Measurements from ENCODE around the gene TCF23. TPM values are rescaled to one million over a fixed set of nuclear protein-coding genes. Genes with fewer than 3 reads are reported as not detected.

The TCF23 gene
- polyA plus RNA-seq, 1 experiment: not detected

DNA sequence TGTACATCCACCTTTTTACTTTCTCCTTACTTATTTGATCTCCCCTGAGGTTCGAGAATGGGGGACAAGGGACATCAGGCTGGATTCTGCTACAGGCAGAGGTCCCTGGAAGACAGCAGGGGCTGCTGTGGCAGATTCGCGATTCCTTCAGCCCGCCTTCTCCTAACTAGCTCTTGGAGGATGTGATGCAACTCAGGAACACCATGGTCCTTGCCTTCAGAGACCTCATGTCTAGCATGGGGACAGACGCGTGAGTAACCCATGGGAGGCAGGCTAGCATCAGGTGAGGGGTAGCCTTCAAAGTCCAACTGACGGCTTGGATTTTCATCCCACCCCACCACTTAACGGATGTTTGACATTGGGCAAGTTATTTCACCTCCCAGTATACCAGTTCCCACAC lies 869 bp upstream of the TCF23 start:
- POLR2A ChIA-PET: interaction anchor here (0.5 kb wide), 1 partner anchor 57 kb away, joined by 3 read pairs; no protein-coding TSS in a partner anchor
- H3K27me3 ChIP-seq (ENCODE audit: control insufficient read depth, insufficient read depth, low read length): peaks cover 24% of the 10 kb centered on the region
- CTCF ChIA-PET: interaction anchor here (1.1 to 1.5 kb wide), 2 partner anchors 14 to 44 kb away, joined by 3 to 5 read pairs; partner anchors contain the start of gene PREB
- TF ChIP-seq, protein P1, sequence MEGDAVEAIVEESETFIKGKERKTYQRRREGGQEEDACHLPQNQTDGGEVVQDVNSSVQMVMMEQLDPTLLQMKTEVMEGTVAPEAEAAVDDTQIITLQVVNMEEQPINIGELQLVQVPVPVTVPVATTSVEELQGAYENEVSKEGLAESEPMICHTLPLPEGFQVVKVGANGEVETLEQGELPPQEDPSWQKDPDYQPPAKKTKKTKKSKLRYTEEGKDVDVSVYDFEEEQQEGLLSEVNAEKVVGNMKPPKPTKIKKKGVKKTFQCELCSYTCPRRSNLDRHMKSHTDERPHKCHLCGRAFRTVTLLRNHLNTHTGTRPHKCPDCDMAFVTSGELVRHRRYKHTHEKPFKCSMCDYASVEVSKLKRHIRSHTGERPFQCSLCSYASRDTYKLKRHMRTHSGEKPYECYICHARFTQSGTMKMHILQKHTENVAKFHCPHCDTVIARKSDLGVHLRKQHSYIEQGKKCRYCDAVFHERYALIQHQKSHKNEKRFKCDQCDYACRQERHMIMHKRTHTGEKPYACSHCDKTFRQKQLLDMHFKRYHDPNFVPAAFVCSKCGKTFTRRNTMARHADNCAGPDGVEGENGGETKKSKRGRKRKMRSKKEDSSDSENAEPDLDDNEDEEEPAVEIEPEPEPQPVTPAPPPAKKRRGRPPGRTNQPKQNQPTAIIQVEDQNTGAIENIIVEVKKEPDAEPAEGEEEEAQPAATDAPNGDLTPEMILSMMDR (IDR thresholded peaks at IDR 0.05; ENCODE audit: low read depth, low read length): no peak
- no peaks in the 10 kb centered on the region; the same call in 1 of the 2 replicates for H3K9me3 ChIP-seq (ENCODE audit: control insufficient read depth, insufficient read depth, low read length)
- no peak for DNase-seq (ENCODE audit: low read depth, low spot score)
- no peak overlapping the region for H3K4me3 ChIP-seq (ENCODE audit: low read depth, low read length)
- no peak overlapping the region for H3K27ac ChIP-seq (ENCODE audit: low read depth, low read length)

DNA sequence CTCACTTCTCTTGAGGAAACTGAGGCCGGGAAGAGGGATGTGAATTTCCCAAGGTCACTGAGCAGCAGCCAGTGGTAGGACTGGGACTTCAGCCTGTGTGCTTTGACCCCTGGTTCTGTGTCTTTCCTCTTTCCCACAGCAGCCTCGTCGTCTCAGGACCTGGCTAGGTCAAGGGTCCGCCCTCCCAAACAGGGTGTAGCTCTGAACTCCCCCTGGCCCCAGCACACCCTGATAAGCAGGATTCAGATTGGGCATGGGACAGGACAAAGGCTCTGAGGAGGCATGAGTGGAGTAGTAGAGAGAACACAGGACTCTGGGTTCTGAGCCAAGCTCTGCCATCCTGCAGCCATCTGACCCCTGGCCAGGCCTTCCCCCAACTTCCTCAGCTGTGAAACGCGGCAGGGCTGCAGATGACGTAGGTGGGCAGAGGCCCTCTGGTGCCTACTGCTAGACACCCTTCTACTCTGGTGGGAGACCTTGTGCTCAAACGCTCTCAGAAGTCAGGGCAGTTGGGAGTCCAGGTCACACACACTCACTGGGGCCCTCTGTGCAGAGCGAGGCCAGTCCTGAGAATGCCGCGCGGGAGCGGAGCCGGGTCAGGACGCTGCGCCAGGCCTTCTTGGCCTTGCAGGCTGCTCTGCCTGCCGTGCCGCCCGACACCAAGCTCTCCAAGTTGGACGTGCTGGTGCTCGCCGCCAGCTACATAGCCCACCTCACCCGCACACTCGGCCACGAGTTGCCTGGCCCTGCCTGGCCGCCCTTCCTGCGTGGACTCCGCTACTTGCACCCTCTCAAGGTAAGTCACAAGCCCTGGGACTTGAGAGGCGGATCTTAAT lies 984 bp downstream of the TCF23 start:
- no peak overlapping the region for H3K27ac ChIP-seq (ENCODE audit: low read depth, low read length)
- TF ChIP-seq, protein P1 (IDR thresholded peaks at IDR 0.05; ENCODE audit: low read depth, low read length): no peak
- no peak overlapping the region for H3K4me3 ChIP-seq (ENCODE audit: low read depth, low read length)
- ChIA-PET CTCF (interaction anchor here (0.6 to 1.4 kb wide), 3 partner anchors 16 to 48 kb away, joined by 3 read pairs; no protein-coding TSS in a partner anchor), POLR2A (no interaction called here)
- no peak for DNase-seq (ENCODE audit: low read depth, low spot score)
- H3K9me3 ChIP-seq (ENCODE audit: control insufficient read depth, insufficient read depth, low read length): no peaks in the 10 kb centered on the region; the same call in 1 of the 2 replicates
- H3K27me3 ChIP-seq (ENCODE audit: control insufficient read depth, insufficient read depth, low read length): peaks cover 19% of the 10 kb centered on the region

DNA sequence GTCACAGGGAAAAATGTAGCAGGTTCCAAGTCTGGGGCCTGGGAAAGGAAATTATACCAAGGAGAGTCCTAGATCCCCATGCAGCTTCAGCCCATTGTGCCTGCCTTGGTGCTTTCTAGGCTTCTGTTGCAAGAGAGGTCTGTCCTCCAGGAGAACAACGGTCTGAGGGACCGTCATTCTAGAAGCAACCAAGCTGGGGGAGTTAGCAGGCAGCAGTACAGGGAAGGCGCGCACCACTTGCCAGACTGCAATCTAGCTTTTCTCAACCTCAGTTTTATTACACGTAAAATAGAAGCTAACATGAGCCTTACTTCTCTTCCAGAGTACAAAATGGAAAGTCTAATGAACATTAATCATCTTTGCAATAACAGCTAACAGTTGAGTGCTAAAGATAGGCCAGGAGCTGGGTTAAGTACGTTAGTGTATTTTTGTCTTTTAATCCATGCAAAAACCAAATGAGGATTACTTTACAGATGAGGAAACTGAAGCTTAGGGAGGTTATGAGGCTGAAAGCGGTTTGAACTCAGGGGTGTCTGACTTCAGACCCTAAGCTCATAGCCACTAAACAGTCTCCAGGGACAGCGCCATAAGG lies 1.9 kb downstream of the TCF23 start:
- ChIA-PET CTCF (interaction anchor here (0.6 to 1.4 kb wide), 3 partner anchors 17 to 40 kb away, joined by 3 read pairs; no protein-coding TSS in a partner anchor), POLR2A (no interaction called here)
- Histone ChIP-seq H3K27ac (ENCODE audit: low read depth, low read length) (no peak overlapping the region), H3K27me3 (ENCODE audit: control insufficient read depth, insufficient read depth, low read length) (peaks cover 19% of the 10 kb centered on the region), H3K9me3 (ENCODE audit: control insufficient read depth, insufficient read depth, low read length) (no peaks in the 10 kb centered on the region; the same call in 1 of the 2 replicates), H3K4me3 (ENCODE audit: low read depth, low read length) (no peak overlapping the region)
- DNase-seq (ENCODE audit: low read depth, low spot score): no peak
- TF ChIP-seq, protein P1 (IDR thresholded peaks at IDR 0.05; ENCODE audit: low read depth, low read length): no peak

DNA sequence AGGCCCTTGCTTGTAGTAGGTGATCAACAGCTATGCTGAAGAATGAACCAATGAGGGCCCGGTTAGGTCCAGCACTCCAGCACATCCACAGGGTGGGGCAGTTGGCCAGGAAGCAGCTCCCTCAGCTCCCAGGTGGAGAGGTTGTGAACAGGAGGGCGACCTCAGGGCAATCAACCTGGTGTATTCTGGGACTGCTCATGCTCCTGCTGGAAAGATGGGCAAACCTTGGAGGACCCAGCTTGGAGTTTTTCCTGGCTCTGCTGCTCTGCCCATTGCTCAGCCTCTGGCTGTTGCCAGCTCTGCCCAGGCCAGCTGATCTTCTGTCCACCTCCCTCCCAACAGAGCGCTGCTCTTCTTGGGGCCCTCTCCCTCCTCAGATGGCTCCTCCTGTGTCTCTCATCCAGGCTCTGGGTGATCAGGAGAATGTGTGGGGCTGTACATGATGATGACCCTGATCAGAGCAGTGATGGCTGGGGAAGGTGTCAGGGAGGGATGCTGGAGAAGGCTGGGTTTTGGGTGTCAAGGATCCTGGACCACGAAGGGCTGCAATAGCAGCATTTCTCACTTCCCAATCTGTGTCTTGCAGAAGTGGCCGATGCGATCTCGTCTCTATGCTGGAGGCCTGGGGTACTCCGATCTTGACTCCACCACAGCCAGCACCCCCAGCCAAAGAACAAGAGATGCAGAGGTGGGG lies 3.4 kb downstream of the TCF23 start:
- DNase-seq (ENCODE audit: low read depth, low spot score): no peak
- no peak overlapping the region for H3K27ac ChIP-seq (ENCODE audit: low read depth, low read length)
- ChIA-PET CTCF (interaction anchor here (2.0 kb wide), 1 partner anchor 39 kb away, joined by 8 read pairs; no protein-coding TSS in a partner anchor), POLR2A (no interaction called here)
- TF ChIP-seq, protein P1 (IDR thresholded peaks at IDR 0.05; ENCODE audit: low read depth, low read length): no peak
- peaks cover 22% of the 10 kb centered on the region for H3K27me3 ChIP-seq (ENCODE audit: control insufficient read depth, insufficient read depth, low read length)
- H3K4me3 ChIP-seq (ENCODE audit: low read depth, low read length): no peak overlapping the region
- no peaks in the 10 kb centered on the region; the same call in 1 of the 2 replicates for H3K9me3 ChIP-seq (ENCODE audit: control insufficient read depth, insufficient read depth, low read length)
